ENCODE results near the gene CORO2B.

GRCh38 chr15:68719051-68719450, 140.3 kb downstream of the CORO2B start:
- TF ChIP-seq, protein P1, sequence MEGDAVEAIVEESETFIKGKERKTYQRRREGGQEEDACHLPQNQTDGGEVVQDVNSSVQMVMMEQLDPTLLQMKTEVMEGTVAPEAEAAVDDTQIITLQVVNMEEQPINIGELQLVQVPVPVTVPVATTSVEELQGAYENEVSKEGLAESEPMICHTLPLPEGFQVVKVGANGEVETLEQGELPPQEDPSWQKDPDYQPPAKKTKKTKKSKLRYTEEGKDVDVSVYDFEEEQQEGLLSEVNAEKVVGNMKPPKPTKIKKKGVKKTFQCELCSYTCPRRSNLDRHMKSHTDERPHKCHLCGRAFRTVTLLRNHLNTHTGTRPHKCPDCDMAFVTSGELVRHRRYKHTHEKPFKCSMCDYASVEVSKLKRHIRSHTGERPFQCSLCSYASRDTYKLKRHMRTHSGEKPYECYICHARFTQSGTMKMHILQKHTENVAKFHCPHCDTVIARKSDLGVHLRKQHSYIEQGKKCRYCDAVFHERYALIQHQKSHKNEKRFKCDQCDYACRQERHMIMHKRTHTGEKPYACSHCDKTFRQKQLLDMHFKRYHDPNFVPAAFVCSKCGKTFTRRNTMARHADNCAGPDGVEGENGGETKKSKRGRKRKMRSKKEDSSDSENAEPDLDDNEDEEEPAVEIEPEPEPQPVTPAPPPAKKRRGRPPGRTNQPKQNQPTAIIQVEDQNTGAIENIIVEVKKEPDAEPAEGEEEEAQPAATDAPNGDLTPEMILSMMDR (IDR thresholded peaks at IDR 0.05) = no peak
- TF ChIP-seq POLR2A (IDR thresholded peaks at IDR 0.05) = no peak

Measured in uterus (tissue), 2 donors.